HG02763 (cell line): ENCODE results near the gene FAM156B.
A peak's percentile ranks its signal among the peaks of the same experiment; 100 is the strongest.
"Not testable (repeated sequence)": the region's sequence is repeated elsewhere in the genome, so short reads cannot be mapped to it uniquely, and the experiment has no call there.

Experiments used
- ATAC-seq: cut with Tn5 transposase; IDR thresholded peaks from one replicate; pipeline ENCODE4 v1.9.1; 2021; ENCODE audit warnings: mild to moderate bottlenecking, moderate library complexity; ENCODE audit not compliant: unreplicated experiment

The FAM156B gene

GRCh38 chrX:52923781-52924241 is 26.7 kb downstream of the FAM156B start:
- peak; percentile 44 for ATAC-seq

GRCh38 chrX:52930214-52930613 is 33.1 kb downstream of the FAM156B start:
- not testable (repeated sequence) for ATAC-seq

DNA sequence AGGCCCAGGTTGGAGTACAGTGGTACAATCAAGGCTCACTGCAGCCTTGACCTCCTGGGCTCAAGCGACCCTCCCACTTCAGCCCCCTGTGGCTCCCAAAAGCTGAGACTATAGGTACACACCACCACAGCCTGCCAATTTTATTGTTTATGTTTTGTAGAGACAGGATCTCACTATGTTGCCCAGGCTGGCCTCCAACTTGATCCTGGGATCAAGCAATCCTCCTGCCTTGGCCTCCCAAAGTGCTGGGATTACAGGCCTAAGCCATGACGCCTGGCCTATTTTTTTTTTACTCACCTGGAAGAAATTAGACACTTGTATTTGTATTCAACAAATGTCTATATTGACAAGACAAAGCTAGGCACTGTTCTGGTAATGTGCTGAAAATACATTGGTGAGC is 36.1 kb downstream of the FAM156B start:
- ATAC-seq = no peak

GRCh38 chrX:52933976-52934703 is 37.0 kb downstream of the FAM156B start:
- no peak for ATAC-seq

- peak; percentile 92 for ATAC-seq
These were observed 37.8 kb downstream of the FAM156B start for GRCh38 chrX:52934704-52935469.

DNA sequence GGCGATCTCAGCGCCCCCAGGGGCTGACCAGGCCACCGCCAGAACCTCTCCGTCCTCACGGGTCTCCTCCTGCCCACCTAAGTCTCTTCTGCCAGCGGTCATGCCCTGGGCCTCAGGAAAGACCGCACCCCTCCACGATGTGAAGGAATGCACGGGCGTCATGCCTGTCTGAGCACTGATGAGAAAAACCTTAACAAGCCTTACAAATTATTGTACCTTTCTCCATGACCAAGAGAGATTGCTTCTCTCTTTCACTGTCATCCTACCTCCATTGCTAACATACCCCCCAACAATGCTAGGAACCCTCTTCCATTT is 38.3 kb downstream of the FAM156B start:
- ATAC-seq = not testable (repeated sequence)

- ATAC-seq = not testable (repeated sequence)
These were observed 43.6 kb downstream of the FAM156B start for GRCh38 chrX:52940704-52941103.

- ATAC-seq = not testable (repeated sequence)
These were observed 44.6 kb downstream of the FAM156B start for GRCh38 chrX:52941728-52942127.

- not testable (repeated sequence) for ATAC-seq
These were observed 48.8 kb downstream of the FAM156B start for GRCh38 chrX:52945838-52946494.

GRCh38 chrX:52947501-52947900 is 50.4 kb downstream of the FAM156B start:
- ATAC-seq = not testable (repeated sequence)

DNA sequence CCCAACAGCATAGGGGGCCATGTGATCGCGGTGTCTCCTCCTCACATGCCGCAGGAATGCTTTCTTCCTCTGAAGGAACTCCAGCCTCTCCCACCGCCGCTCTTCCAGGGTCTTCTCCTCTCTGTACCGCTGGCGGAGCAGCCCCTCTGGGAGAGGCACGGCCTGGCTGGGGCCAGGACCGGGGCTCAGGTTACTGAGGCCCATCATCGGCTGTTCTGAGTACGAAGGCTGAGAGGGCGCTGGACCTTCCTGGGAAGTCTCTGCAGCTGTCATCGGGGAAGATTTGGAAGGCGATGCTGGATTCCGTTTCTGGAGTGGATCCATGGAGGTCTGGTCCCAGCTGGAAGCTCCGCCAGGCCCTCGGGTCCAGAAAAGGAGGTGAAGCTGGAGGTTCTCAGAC is 51.1 kb downstream of the FAM156B start:
- not testable (repeated sequence) for ATAC-seq

DNA sequence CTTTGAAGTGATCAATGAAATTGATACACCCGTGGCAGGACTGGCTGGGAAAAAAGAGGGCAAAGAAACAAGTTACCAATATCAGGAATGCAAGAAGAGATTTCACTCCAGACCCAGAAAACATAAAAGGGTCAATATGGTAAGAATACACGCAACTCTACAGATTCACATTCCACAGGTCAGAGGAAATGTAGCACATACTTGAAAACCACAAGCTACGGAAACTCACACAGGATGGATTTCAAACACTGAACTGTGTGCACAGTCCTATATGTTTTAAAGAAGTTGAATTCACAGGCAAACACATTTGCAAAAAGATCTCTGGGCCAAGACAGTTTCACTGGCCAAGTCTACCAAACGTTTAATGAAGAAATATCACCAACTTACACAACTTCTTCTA is 52.2 kb downstream of the FAM156B start:
- not testable (repeated sequence) for ATAC-seq

DNA sequence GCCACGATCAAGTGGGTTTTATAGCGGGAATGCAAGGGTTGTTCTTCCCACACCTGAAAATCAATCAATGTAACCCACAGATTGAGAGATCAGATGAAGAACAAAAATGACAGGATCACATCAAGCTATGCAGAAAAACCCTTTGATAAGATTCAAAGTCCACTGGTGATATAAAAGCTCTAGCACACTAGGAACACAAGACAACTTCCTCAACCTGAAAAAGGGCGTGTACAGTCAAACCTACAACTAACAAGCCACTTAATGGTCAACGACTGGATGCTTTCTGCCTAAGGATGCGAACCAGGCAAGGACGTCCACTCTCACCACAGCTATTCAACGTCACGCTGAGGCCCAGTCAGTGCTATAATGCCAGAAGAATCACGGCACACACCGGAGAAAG is 52.8 kb downstream of the FAM156B start:
- ATAC-seq = not testable (repeated sequence)
